ENCODE results near the gene THAP4.

THAP4 gene

DNA sequence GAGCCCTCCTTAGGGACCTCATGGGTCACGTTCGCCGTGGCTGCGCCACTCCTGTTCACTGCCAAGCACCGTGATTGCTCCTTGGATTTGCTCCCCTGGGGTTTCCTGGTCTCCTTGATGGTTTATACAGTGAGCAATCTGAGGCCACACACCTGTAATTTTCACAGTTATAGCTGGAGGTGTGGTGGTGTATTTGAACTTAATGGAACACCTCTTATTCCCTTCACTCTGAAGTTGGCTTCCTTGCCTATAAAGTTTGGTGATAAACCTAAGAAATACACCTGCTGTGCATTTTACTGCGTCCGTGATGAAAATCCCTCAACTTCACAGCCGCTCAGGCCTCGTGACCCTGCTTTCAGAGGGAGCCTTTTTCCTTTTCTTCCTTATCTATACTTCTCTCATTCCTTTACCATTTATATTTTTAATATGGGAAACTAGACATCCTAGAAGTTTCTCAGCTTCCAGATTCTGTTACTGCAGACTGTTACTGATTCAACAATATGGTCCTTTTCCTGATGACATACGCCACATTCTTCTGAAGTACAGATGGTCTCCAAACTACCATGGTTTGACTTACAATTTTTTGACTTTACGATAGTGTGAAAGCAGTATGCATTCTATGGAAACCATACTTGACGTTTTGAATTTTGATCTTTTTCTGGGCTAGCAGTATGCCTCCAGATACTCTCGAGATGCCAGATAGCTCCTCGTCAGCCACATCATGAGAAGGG, 9.1 kb upstream of the THAP4 start:
- no peak for TF ChIP-seq CTCF (IDR thresholded peaks at IDR 0.05; ENCODE audit: low read depth, low read length)

DNA sequence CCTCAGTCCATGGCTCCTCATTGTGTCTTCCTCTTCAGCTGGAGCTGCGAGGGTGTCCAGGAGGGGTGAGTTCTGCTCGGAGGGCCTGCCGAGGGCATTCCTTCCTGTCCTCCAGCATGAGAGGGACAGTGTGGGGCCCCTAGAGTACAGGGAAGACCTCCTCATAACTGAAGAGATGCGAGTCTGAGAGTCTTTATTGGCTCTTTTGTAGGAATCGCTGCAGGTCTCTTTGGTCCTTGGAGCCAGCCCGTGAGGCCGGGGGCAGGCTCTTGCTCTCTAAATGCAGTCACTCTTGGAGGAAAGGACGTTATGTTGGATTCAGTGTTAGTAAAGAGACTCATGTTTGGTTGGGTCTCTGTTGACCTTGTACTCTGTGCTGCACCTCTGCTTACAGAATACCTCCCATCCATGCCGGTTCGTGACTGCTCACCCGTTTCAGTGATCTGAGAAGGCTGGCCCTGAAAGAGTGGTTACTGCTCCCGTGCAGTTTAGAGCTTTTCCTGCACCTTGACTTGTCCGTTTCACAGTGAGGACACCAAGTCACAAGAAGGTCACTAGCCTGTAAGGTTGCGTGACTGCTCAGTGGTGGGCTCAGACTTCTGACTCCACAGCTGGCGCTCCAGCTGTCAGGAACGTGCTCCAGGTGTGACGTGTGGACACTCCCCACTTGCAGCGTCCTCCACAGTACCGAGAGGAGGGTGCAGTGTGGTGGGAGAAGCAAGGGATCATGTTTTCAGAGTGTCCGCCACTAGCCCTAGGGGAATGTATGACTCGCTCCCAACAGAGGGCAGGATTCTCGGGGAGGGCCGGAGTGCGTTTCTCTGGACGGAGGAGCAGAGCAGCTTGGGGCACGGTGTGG, 8.3 kb upstream of the THAP4 start:
- peaks cover 5% of the 10 kb centered on the region for H3K36me3 ChIP-seq
- no peak for TF ChIP-seq CTCF (IDR thresholded peaks at IDR 0.05; ENCODE audit: low read depth, low read length)
- no peak for DNase-seq
- H3K9me3 ChIP-seq (ENCODE audit: severe bottlenecking): no peaks in the 10 kb centered on the region
- no peak overlapping the region for H3K27ac ChIP-seq
- no peaks in the 10 kb centered on the region for H3K27me3 ChIP-seq (ENCODE audit: insufficient read depth, low read depth, severe bottlenecking)
- H3K4me3 ChIP-seq (ENCODE audit: low read depth, low read length): no peak overlapping the region

More for the DNA sequence above, 9.1 kb upstream of the THAP4 start:
- Histone ChIP-seq H3K9me3 (ENCODE audit: severe bottlenecking) (no peaks in the 10 kb centered on the region), H3K27ac (no peak overlapping the region), H3K27me3 (ENCODE audit: insufficient read depth, low read depth, severe bottlenecking) (no peaks in the 10 kb centered on the region), H3K36me3 (peaks cover 9% of the 10 kb centered on the region), H3K4me3 (ENCODE audit: low read depth, low read length) (no peak overlapping the region)
- DNase-seq: no peak

DNA sequence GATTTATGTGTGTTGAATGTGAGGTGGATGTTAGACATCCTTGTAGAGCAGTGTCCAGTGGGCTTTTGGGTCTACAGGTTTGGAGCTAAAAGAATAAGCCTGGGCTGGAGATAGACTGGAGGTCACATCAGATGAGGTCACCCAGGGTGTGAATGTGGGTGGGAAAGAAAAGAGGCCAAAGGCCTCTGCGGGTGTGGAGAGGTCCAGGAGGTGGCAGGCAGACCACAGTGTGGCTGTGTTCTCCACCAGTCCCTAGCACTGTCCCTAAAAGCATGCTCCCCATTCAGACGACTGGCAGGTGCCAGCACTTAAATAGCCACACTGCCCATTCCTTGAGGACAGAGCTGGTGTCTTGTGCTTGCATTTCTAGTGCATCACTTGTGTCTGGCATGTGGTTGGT, 4.7 kb upstream of the THAP4 start:
- DNase-seq: no peak
- H3K9me3 ChIP-seq (ENCODE audit: severe bottlenecking): no peaks in the 10 kb centered on the region
- H3K4me3 ChIP-seq (ENCODE audit: low read depth, low read length): no peak overlapping the region
- no peaks in the 10 kb centered on the region for H3K27me3 ChIP-seq (ENCODE audit: insufficient read depth, low read depth, severe bottlenecking)
- peaks cover 18% of the 10 kb centered on the region for H3K36me3 ChIP-seq
- no peak overlapping the region for H3K27ac ChIP-seq
- TF ChIP-seq CTCF (IDR thresholded peaks at IDR 0.05; ENCODE audit: low read depth, low read length): no peak

- DNase-seq: no peak
- Histone ChIP-seq H3K36me3 (peaks cover 18% of the 10 kb centered on the region), H3K27me3 (ENCODE audit: insufficient read depth, low read depth, severe bottlenecking) (no peaks in the 10 kb centered on the region), H3K27ac (no peak overlapping the region), H3K4me3 (ENCODE audit: low read depth, low read length) (no peak overlapping the region), H3K9me3 (ENCODE audit: severe bottlenecking) (no peaks in the 10 kb centered on the region)
- TF ChIP-seq CTCF (IDR thresholded peaks at IDR 0.05; ENCODE audit: low read depth, low read length): no peak
Observed at GRCh38 chr2:241640165-241640795, 3.3 kb upstream of the THAP4 start.

DNA sequence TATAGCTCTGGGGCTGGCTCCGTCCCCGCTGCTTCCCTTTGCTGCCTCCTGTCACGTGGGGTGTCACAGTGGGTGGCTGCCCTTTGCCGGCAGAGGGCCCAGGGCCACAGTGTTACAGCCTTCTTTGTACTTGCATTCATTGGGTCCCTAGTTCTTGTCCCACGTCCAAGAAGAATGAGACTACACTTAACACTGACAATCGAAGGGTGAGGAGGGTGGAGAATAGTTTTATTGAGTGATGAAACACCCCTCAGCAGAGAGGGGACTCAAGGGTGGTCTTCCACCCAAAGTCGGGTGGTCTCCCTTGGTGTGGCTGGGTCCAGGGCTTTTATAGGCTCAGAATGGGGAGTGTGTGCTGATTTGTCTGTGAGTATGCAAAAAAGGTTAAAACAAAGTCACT, 2.4 kb upstream of the THAP4 start:
- Histone ChIP-seq H3K9me3 (ENCODE audit: severe bottlenecking) (no peaks in the 10 kb centered on the region), H3K4me3 (ENCODE audit: low read depth, low read length) (no peak overlapping the region), H3K27me3 (ENCODE audit: insufficient read depth, low read depth, severe bottlenecking) (no peaks in the 10 kb centered on the region), H3K27ac (no peak overlapping the region), H3K36me3 (peaks cover 24% of the 10 kb centered on the region)
- DNase-seq: no peak
- TF ChIP-seq CTCF (IDR thresholded peaks at IDR 0.05; ENCODE audit: low read depth, low read length): no peak

All from WERI-Rb-1 (cell line).